HG03432 (cell line): ENCODE measurements around the gene TBCD.

ENCODE experiments used
- ATAC-seq: cut with Tn5 transposase; IDR thresholded peaks from one replicate; pipeline ENCODE4 v1.9.1; 2021; ENCODE audit warnings: mild to moderate bottlenecking, moderate library complexity; ENCODE audit not compliant: unreplicated experiment

The TBCD gene

GRCh38 chr17:82898976-82899514, 147.2 kb downstream of the TBCD start:
- no peak for ATAC-seq

GRCh38 chr17:82899941-82900340, 148.1 kb downstream of the TBCD start:
- ATAC-seq: no peak

- ATAC-seq: no peak
Observed at GRCh38 chr17:82900741-82901140, 148.9 kb downstream of the TBCD start.

- no peak for ATAC-seq
Observed at GRCh38 chr17:82901356-82901755, 149.5 kb downstream of the TBCD start.

- no peak for ATAC-seq
Observed at GRCh38 chr17:82901856-82902255, 150.0 kb downstream of the TBCD start.

- no peak for ATAC-seq
Observed at GRCh38 chr17:82902972-82903874, 151.4 kb downstream of the TBCD start.

- no peak for ATAC-seq
Observed at GRCh38 chr17:82905130-82905529, 153.3 kb downstream of the TBCD start.

- no peak for ATAC-seq
Observed at GRCh38 chr17:82907797-82908542, 156.1 kb downstream of the TBCD start.

- no peak for ATAC-seq
Observed at GRCh38 chr17:82908543-82909160, 156.8 kb downstream of the TBCD start.

GRCh38 chr17:82909322-82909904, 157.5 kb downstream of the TBCD start:
- no peak for ATAC-seq

GRCh38 chr17:82910041-82910481, 158.2 kb downstream of the TBCD start:
- no peak for ATAC-seq

GRCh38 chr17:82910770-82911169, 158.9 kb downstream of the TBCD start:
- ATAC-seq: no peak

GRCh38 chr17:82911822-82912221, 160.0 kb downstream of the TBCD start:
- no peak for ATAC-seq

GRCh38 chr17:82912484-82913089, 160.7 kb downstream of the TBCD start:
- no peak for ATAC-seq

- ATAC-seq: no peak
Observed at GRCh38 chr17:82913304-82914043, 161.6 kb downstream of the TBCD start.

GRCh38 chr17:82914375-82914774, 162.5 kb downstream of the TBCD start:
- no peak for ATAC-seq

GRCh38 chr17:82915010-82915756, 163.3 kb downstream of the TBCD start:
- ATAC-seq: no peak

- ATAC-seq: no peak
Observed at GRCh38 chr17:82915757-82916027, 163.8 kb downstream of the TBCD start.

GRCh38 chr17:82917699-82918345, 166.0 kb downstream of the TBCD start:
- no peak for ATAC-seq
